Stomach (tissue), 4 donors: Measurements from ENCODE around the gene XRCC5.

Experiments used
- CTCF ChIP-seq, 7 experiments: fragments of 450-650 bp in 4 of 7; fragments of 200-600 bp in 3 of 7; sonication (generic) in 3 of 7; IDR thresholded peaks; one replicate each; pipeline ENCODE4 v1.5.1; 2016 to 2019; ENCODE audit warnings: antibody characterized with exemption in 7 of 7, control low read depth in 2 of 7, mild to moderate bottlenecking in 1 of 7
- POLR2A ChIP-seq, 4 donors: fragments of 450-650 bp; IDR thresholded peaks; one replicate each; pipeline ENCODE4 v1.6.1; 2016; ENCODE audit warnings: antibody characterized with exemption in 4 of 4, control low read depth in 2 of 4, mild to moderate bottlenecking in 1 of 4, moderate library complexity in 1 of 4
- POLR2AphosphoS5 ChIP-seq, 3 donors: sonication (generic); formaldehyde crosslinking; IDR thresholded peaks; one replicate each; pipeline ENCODE4 v1.6.1; 2016; ENCODE audit warnings: antibody characterized with exemption in 3 of 3

DNA sequence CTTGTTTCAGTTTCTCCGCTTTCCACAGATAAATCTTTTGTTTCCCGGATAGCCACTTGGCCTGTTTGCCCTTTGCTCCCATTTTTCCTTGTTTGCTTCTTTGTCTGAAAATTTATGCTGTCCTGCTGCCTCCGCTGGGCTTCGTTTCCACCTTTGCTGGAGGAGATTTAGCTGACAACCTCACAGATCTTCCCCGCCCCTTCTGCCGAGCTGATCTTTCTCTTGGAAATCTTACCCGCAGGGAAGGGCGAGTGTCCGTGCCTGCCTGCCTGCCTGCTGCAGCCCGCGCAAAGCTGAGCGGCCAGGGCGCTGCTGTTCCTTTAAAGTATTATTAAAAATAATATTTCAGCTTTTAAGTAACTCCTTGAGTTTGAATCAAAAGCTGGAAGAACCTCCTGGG is 1.4 kb upstream of the XRCC5 start:
- TF ChIP-seq CTCF (IDR thresholded peaks at IDR 0.05) (no peak), POLR2A (IDR thresholded peaks at IDR 0.05) (no peak), POLR2AphosphoS5 (IDR thresholded peaks at IDR 0.05) (no peak)
